Panc1 (cell line): ENCODE results near the gene NUP133.

Experiments used
- POLR2AphosphoS5 ChIP-seq: IDR thresholded peaks from 2 replicates; pipeline ENCODE4 v1.6.1; 2012; ENCODE audit warnings: mild to moderate bottlenecking, low read depth, low read length, moderate library complexity
- TF ChIP-seq, protein P1 (sequence below): fragments of 450-650 bp; IDR thresholded peaks from 2 replicates; pipeline ENCODE4 v1.5.1; 2017; ENCODE audit warnings: mild to moderate bottlenecking
- TF ChIP-seq, protein P2 (sequence below), 2 experiments: IDR thresholded peaks; 2 replicates each; pipeline ENCODE4 v1.6.1; 2011 to 2012; ENCODE audit warnings: low read depth in 2 of 2, control low read depth in 1 of 2, low read length in 1 of 2, mild to moderate bottlenecking in 1 of 2, moderate library complexity in 1 of 2; ENCODE audit not compliant: insufficient read depth in 1 of 2

DNA sequence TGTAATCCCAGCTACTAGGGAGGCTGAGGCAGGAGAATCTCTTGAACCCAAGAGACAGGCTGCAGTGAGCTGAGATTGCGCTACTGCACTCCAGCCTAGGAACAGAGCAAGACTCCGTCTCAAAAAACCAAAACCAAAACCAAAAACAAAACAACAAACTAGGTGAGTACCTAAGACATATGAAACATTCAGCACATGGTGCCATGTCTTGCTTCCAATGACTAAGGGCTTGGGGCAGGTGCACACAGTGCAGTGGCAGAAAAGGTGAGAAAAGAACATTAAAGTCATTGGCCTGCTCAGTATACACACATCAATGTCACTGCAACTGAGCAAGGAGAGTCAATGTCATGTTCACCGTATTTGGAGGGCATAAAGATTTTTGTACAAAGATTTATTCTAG is 70.1 kb downstream of the NUP133 start:
- TF ChIP-seq, protein P1, sequence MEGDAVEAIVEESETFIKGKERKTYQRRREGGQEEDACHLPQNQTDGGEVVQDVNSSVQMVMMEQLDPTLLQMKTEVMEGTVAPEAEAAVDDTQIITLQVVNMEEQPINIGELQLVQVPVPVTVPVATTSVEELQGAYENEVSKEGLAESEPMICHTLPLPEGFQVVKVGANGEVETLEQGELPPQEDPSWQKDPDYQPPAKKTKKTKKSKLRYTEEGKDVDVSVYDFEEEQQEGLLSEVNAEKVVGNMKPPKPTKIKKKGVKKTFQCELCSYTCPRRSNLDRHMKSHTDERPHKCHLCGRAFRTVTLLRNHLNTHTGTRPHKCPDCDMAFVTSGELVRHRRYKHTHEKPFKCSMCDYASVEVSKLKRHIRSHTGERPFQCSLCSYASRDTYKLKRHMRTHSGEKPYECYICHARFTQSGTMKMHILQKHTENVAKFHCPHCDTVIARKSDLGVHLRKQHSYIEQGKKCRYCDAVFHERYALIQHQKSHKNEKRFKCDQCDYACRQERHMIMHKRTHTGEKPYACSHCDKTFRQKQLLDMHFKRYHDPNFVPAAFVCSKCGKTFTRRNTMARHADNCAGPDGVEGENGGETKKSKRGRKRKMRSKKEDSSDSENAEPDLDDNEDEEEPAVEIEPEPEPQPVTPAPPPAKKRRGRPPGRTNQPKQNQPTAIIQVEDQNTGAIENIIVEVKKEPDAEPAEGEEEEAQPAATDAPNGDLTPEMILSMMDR = no peak
- TF ChIP-seq, protein P2, sequence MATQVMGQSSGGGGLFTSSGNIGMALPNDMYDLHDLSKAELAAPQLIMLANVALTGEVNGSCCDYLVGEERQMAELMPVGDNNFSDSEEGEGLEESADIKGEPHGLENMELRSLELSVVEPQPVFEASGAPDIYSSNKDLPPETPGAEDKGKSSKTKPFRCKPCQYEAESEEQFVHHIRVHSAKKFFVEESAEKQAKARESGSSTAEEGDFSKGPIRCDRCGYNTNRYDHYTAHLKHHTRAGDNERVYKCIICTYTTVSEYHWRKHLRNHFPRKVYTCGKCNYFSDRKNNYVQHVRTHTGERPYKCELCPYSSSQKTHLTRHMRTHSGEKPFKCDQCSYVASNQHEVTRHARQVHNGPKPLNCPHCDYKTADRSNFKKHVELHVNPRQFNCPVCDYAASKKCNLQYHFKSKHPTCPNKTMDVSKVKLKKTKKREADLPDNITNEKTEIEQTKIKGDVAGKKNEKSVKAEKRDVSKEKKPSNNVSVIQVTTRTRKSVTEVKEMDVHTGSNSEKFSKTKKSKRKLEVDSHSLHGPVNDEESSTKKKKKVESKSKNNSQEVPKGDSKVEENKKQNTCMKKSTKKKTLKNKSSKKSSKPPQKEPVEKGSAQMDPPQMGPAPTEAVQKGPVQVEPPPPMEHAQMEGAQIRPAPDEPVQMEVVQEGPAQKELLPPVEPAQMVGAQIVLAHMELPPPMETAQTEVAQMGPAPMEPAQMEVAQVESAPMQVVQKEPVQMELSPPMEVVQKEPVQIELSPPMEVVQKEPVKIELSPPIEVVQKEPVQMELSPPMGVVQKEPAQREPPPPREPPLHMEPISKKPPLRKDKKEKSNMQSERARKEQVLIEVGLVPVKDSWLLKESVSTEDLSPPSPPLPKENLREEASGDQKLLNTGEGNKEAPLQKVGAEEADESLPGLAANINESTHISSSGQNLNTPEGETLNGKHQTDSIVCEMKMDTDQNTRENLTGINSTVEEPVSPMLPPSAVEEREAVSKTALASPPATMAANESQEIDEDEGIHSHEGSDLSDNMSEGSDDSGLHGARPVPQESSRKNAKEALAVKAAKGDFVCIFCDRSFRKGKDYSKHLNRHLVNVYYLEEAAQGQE (IDR thresholded peaks at IDR 0.05; ENCODE audit: insufficient read depth in 1 of 2, low read depth in 2 of 2, low read length in 1 of 2) = no peak
- TF ChIP-seq POLR2AphosphoS5 = no peak
